ENCODE results near the gene ZNF280C. TPM values are rescaled to one million over a fixed set of nuclear protein-coding genes. Genes with fewer than 3 reads are reported as not detected.
"Not testable (repeated sequence)": the region's sequence is repeated elsewhere in the genome, so short reads cannot be mapped to it uniquely, and the experiment has no call there.

The ZNF280C gene
- polyA plus RNA-seq (2013, experiment 1 of 2; ENCODE audit: insufficient read length): 1.7 TPM
- 2.0 TPM for polyA plus RNA-seq (2013, experiment 2 of 2; ENCODE audit: insufficient read length)

DNA sequence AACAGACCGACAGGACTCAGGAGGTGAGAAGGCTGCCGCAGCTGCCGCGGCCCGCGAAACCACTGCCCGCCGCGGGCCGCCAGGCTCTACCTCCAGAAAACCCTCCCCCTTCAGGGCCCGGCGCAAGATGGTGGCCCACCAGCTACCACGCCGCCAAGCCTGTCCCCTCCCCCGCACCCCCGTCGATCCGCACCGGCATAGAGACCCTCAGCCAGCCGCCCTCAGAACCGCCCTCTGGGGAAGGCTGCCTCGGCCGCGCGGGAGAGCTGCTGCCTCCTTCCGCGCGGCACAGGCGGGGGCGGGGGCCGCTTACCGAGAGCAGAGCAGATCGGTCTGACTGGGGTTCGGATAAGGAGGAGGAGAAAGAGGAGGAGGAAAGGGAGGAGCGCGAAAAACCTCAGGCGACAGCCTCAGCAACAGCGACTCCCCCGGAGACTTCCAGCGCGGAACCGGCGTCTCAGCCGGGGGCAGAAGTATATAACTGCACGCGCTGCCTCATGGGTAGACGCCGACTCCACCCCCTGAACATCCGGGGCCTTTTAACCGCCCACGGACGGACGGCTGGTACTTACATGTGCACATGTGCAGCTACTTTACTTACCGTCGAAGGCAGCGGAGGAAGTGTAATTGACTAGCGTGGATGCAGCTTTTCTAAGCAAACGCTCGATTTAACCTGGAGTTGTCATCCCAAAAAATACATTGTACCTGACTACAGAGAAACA, at the start of gene ZNF280C:
ZNF280C (minus strand) TSS at position 451 of the 722 bp plus-strand sequence. CDS start 8,450 bp downstream, outside the sequence.
- peak; percentile 94 for DNase-seq

DNA sequence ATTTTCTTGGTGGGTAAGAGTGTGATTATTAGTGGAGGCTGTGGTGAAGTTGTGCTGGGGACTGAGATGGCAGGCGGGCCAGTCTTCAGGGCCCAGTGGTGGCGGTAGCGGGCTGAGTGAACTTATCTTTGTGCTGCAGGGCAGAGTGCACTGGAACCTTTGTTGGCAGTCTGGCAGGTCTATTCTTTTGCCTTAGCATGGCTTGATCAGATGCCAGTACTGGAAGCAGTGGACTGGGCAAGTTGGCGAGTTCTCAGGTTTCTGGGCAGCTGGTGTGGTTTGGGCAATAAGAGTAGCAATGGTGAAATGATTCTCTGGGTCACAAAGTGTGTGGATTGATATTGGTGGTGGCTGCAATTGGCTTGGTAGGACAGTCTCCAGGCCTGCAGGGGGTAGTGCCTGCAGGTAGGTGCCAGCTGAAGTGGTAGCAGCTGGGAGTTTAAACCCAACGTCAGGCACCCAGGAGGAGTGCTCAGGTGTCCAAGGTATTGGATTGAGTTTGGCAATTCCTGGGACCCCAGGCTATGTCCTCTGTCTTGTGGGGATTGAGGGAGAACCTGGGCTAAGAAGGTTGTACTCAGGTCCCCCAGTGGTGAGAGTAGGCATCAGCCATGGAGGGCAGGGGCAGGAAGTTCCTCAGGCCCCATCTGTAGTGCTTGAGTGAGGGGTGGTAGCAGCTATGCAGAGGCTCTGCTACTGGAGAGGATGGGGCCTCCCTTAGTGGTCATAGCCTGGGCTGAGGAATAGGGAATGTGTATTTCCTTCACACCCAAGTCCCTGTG, 36.1 kb upstream of the ZNF280C start:
- DNase-seq: no peak

DNA sequence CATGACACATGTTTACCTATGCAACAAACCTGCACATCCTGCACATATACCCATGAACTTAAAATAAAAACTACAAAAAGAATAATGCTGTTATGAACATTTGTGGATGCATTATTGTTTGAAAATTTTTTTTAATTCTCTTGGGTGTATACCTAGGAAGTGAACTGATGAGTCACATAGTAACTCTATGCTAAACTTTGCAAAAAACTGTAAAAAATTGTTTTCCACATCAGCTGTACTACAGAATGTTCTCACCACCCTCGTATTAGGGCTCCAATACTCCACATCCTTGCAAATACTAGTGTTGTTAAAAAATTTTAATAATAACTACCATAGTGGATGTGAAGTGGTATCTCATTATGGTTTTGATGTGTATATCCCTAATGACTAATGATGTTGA, 33.3 kb upstream of the ZNF280C start:
- no peak for DNase-seq

DNA sequence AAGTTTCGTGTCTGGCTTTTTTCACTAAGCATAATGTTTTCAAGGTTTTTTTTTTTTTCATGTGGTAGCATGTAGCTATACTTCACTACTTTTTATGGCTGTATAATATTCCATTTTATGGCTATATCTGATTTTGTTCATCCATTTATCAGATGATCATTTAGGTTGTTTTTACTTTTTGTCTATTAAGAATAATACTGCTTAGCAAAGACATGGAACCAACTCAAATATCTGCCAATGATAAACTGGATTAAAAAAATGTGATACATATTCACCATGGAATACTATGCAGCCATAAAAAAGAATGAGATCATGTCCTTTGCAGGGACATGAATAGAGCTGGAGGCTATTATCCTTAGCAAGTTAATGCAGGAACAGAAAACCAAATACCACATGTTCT, 32.7 kb upstream of the ZNF280C start:
- DNase-seq: no peak

- DNase-seq: no peak
Measured at GRCh38 chrX:130300010-130300282, 31.2 kb upstream of the ZNF280C start.

DNA sequence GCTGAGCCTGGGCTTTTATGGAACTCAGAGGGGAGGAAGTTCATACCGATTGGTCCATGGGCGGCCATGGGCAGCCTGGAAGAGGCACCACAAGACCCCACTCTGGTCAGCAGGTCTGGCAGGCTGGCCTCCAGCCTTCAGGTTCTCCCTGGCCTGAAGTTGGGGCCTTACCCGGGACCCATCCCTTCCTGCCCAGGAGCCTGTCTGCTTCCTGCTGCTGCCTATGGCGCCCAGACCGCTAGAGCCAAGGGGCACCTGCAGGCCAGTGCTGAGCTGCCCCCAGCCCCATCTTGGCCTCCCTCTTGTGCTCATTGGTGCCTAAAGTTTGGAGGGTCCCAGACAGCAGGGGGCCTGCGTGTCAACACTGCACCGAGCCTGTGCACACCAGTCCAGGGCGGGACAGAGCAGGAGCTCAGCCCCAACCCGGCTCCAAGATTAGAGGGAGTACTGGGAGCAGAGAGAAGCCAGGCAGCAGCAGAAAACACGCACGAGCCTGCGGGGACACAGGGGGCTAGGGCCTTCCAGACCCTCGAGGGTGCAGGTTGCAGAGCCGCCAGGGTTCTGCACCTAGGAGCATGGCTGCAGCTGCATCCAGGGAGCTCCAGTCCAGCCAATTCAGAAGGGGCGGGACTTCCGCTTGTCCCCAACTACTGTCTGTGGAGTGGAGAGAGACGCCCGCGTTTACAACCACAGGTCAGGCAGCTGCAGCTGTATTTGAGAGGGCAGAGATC, 30.7 kb upstream of the ZNF280C start:
- DNase-seq: no peak

DNA sequence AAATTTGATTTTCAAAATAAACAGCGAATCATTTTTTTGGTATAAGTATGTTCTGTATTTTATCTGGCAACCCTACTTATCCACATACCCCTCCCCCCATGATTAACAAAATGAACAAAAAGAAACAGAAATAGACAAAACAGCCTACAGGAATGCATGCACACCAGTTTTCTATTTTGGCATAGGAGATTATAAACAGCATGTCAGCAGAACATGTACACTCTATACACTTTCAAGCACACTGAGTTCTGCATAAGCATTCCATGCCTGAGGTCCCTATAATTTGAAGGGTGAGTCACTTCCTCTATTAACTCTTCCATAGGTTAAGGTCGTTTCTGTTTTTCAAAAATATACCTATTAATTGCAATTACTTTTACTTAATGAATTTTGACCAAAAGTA, 28.0 kb upstream of the ZNF280C start:
- DNase-seq: peak; percentile 14

GRCh38 chrX:130296297-130296678, 27.6 kb upstream of the ZNF280C start:
- no peak for DNase-seq

DNA sequence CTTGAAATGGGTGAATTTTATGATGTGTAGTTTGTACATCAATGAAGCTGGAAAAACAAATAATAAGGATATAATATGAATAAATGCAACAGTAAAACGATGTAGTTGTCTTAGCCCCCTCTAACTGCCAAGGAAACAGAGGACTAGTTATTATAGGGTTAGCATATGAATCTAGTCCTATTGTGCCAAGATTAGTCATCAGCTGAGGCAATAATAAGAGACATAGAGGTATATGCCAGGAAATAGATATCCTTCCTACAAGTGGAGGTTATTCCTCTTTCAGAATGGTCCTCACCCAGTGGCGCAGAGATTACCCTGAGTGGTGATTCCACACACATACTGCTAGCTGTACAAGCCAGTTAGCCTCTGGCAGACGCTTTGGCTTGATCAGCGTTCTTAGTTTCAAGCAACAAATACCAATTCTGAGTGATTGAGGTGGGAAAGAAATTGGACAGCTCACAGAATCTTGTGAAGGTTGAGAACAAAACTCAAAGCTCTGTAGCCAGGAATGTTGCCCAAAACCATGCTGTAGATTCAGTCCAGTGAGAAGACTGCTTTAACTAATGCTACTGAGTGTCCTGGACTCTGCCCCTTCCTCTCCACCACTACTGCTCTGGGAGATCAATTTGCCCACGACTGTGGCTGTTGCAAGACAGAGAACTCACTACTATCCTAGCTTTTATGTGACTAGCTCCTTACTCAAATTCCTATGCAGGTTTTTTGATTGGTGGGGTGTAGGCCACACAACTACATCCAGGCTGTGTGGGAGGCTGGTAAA, 27.0 kb upstream of the ZNF280C start:
- DNase-seq: no peak

GRCh38 chrX:130287071-130287770, 18.5 kb upstream of the ZNF280C start:
- no peak for DNase-seq

GRCh38 chrX:130285710-130286109, 17.0 kb upstream of the ZNF280C start:
- DNase-seq: no peak

DNA sequence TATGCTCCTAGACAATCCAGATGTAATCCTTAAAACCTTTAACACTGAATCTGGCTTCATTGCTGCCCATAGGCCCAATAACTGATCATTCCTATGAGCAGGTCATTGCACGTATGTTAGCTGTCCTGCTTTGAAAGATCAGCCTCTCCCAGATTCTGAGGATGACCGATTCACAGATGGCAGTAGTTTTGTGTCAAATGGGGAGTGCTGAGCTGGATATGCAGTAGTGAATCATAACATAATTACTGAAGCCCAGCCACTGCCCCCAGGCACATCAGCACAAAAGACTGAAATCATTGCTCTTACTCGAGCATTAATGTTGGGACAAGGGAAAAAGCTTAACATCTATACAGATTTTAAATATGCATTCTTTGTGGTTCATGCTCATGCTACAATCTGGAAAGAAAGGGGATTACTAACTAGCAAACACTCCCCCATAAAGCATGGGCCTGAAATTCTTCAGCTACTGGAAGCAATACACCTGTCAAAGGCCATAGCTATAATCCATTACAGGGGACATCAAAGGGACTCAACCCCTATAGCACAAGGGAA, 16.4 kb upstream of the ZNF280C start:
- no peak for DNase-seq

GRCh38 chrX:130282151-130282550, 13.5 kb upstream of the ZNF280C start:
- DNase-seq: no peak

DNA sequence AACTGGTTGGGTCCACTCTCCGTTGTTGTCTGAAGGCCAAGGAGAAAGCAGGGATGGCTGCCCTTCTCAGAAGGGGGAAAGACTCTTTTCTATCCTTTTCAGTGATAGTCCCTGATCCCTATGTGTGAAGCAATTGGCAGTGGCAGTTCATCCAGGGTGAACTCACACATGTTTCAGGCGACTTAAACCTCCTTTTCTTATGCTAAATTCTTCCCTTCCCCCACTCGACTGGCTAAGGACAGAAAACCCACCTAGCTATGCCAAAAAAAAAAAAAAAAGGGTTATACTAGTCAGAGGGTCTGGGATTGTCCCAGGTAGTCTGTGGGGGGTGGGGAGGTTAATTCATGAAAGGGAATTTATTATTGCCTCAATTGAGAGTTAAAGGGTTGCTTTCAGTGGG, 12.2 kb upstream of the ZNF280C start:
- DNase-seq: no peak

DNA sequence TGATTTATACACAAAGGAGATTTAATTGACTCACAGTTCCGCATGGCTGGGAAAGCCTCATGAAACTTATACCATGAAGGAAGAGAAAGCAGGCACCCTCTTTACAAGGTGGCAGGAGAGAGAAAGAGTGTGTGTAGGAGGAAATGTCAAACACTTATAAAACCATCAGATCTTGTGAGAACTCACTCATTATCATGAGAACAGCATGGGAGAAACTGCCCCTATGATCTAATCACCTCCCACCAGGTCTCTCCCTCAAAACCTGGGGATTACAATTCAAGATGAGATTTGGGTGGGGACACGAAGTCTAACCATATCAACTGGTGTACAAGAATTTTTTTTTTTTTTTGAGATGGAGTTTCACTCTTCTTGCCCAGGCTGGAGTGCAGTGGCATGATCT, 3.6 kb upstream of the ZNF280C start:
- not testable (repeated sequence) for DNase-seq

- not testable (repeated sequence) for DNase-seq
Measured at GRCh38 chrX:130269391-130269790, 692 bp upstream of the ZNF280C start.

GRCh38 chrX:130267956-130268448, 697 bp downstream of the ZNF280C start:
- no peak for DNase-seq

GRCh38 chrX:130264573-130264972, 4.1 kb downstream of the ZNF280C start:
- DNase-seq: no peak

GRCh38 chrX:130263016-130263415, 5.7 kb downstream of the ZNF280C start:
- peak; percentile 9 for DNase-seq

- peak; percentile 53 for DNase-seq
Measured at GRCh38 chrX:130262231-130262630, 6.5 kb downstream of the ZNF280C start.

- no peak for DNase-seq
Measured at GRCh38 chrX:130261296-130261893, 7.3 kb downstream of the ZNF280C start.

Measured in fibroblast of skin of back (primary cell).